ENCODE data around the gene AGRN. TPM values are rescaled to one million over a fixed set of nuclear protein-coding genes. Genes with fewer than 3 reads are reported as not detected.
"Not testable (repeated sequence)": the region's sequence is repeated elsewhere in the genome, so short reads cannot be mapped to it uniquely, and the experiment has no call there.

The AGRN gene
- total RNA-seq, 4 donors from 2014 or later = 17.0 to 31.6 (median 22.6) TPM

GRCh38 chr1:1013922-1014648, 5.8 kb upstream of the AGRN start:
- TF ChIP-seq POLR2A (IDR thresholded peaks at IDR 0.05; ENCODE audit: low read depth) (no peak), POLR2AphosphoS5 (IDR thresholded peaks at IDR 0.05) (no peak), EP300 (IDR thresholded peaks at IDR 0.05) (no peak)
- TF ChIP-seq, protein P1, sequence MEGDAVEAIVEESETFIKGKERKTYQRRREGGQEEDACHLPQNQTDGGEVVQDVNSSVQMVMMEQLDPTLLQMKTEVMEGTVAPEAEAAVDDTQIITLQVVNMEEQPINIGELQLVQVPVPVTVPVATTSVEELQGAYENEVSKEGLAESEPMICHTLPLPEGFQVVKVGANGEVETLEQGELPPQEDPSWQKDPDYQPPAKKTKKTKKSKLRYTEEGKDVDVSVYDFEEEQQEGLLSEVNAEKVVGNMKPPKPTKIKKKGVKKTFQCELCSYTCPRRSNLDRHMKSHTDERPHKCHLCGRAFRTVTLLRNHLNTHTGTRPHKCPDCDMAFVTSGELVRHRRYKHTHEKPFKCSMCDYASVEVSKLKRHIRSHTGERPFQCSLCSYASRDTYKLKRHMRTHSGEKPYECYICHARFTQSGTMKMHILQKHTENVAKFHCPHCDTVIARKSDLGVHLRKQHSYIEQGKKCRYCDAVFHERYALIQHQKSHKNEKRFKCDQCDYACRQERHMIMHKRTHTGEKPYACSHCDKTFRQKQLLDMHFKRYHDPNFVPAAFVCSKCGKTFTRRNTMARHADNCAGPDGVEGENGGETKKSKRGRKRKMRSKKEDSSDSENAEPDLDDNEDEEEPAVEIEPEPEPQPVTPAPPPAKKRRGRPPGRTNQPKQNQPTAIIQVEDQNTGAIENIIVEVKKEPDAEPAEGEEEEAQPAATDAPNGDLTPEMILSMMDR (IDR thresholded peaks at IDR 0.05) = no peak
- peak overlapping the region; percentile 65 to 76 (median 68) for H3K4me3 ChIP-seq
- H3K9me3 ChIP-seq = no peaks in the 10 kb centered on the region
- no peaks in the 10 kb centered on the region for H3K36me3 ChIP-seq
- no peak for DNase-seq (ENCODE audit: extremely low spot score)
- no peaks in the 10 kb centered on the region for H3K27me3 ChIP-seq
- H3K27ac ChIP-seq (replicated peaks in 1 of 4) = peak overlapping the region; percentile 85 to 93 (median 91)
- 41% methylated on average over 5 of the region's 41 CpGs for WGBS
- intact Hi-C loops (cut with DNase I) = no loop called here
- H3K4me1 ChIP-seq = peaks cover 18 to 35% (median 29%) of the 10 kb centered on the region in 4 donors

DNA sequence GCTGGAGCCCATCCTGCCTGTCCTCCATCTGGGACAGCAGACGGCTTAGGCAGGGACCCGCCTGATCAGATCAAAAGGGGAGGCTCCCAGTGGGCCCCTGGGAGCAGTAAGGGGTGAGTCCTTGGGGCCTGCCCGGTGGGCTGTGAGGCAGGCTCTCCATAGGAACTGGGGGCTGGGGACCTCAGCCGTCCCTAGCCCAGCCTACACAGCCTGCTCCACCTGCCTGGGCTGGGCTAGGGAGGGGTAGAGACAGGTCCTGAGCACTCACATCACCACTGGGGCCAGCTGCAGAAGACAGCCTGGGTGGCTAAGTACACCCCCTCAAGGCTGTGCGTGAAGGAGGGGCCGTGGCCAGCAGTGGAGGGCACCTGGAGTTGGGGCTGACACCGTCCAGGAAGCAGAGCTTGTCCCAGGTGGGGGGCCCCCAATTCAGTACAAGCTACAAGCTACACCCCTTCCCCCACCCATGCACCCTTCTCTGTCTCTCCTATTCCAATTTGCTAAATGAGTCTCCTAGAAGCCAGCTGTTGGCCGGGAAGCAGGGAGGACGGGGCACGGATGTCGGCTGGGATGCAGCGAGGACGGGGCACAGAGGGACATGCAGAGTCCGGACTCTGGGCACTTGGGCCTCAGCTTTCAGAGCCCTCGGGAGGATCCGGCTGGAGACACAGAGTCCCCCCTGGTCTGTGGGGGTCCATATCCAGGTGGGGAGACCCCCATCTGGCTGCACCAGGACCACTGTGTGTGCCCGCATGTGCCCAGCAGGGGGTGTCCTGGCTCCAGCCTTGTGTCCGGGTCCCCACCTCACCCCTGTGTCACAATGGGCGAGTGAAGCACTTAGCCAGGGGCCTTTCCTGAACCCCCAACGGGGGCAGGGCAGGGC, 4.9 kb upstream of the AGRN start:
- Histone ChIP-seq H3K36me3 (no peaks in the 10 kb centered on the region), H3K27me3 (no peaks in the 10 kb centered on the region), H3K27ac (replicated peaks in 1 of 4) (peak overlapping the region; percentile 85 to 93 (median 91)), H3K4me3 (peak overlapping the region in 2 of 4 donors; percentile 65 to 66), H3K9me3 (no peaks in the 10 kb centered on the region), H3K4me1 (peaks cover 18 to 36% (median 31%) of the 10 kb centered on the region in 4 donors)
- intact Hi-C loops (cut with DNase I) = no loop called here
- TF ChIP-seq EP300 (IDR thresholded peaks at IDR 0.05) = no peak
- TF ChIP-seq, protein P1 (IDR thresholded peaks at IDR 0.05) = peak in 2 of 3 experiments; percentile 16 to 30
- no peak for DNase-seq (ENCODE audit: extremely low spot score)
- WGBS = 86% methylated on average over 16 of the region's 20 CpGs

- 81% methylated on average over 14 of the region's 17 CpGs for WGBS
- H3K4me3 ChIP-seq; DNase-seq (ENCODE audit: extremely low spot score); H3K27me3 ChIP-seq; intact Hi-C loops (cut with DNase I); H3K36me3 ChIP-seq; H3K27ac ChIP-seq (replicated peaks in 1 of 4); H3K9me3 ChIP-seq: not testable (repeated sequence)
- H3K4me1 ChIP-seq = peaks cover 32 to 59% (median 48%) of the 10 kb centered on the region in 4 donors
These were observed 2.3 kb upstream of the AGRN start for GRCh38 chr1:1017397-1018320.

DNA sequence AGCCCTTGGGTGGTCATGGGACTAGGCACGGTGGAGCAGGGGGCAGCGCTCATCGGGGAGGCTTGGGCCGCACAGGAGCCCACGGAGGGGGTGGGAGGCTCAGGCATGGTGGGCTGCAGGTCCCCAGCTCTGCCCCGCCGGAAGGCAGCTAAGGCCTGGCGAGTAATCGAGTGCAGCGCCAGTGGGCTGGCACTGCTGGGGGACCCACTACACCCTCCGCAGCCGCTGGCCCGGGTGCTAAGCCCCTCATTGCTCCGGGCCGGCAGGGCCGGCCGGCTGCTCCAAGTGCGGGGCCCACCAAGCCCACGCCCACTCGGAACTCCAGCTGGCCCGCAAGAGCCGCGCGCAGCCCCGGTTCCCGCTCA, 1.6 kb upstream of the AGRN start:
- H3K9me3 ChIP-seq; intact Hi-C loops (cut with DNase I); H3K27ac ChIP-seq (replicated peaks in 1 of 4); DNase-seq (ENCODE audit: extremely low spot score); H3K27me3 ChIP-seq; H3K4me3 ChIP-seq; H3K36me3 ChIP-seq: not testable (repeated sequence)
- 70% methylated on average over 2 of the region's 26 CpGs for WGBS
- H3K4me1 ChIP-seq = peaks cover 30 to 61% (median 46%) of the 10 kb centered on the region in 4 donors

- Histone ChIP-seq H3K9me3 (no peaks in the 10 kb centered on the region), H3K27me3 (no peaks in the 10 kb centered on the region), H3K27ac (replicated peaks in 1 of 4) (peak overlapping the region; percentile 93 to 96 (median 96)), H3K36me3 (no peaks in the 10 kb centered on the region), H3K4me3 (peak overlapping the region; percentile 80 to 90 (median 84)), H3K4me1 (peaks cover 27 to 62% (median 44%) of the 10 kb centered on the region in 4 donors)
- WGBS = 12% methylated on average over 9 of the region's 91 CpGs
- TF ChIP-seq EP300 (IDR thresholded peaks at IDR 0.05) = no peak
- TF ChIP-seq, protein P1 (IDR thresholded peaks at IDR 0.05) = peak; percentile 55 to 75 (median 64)
- TF ChIP-seq POLR2A (IDR thresholded peaks at IDR 0.05; ENCODE audit: low read depth) = no peak
- no peak for TF ChIP-seq POLR2AphosphoS5 (IDR thresholded peaks at IDR 0.05)
- intact Hi-C loops (cut with DNase I) = no loop called here
- no peak for DNase-seq (ENCODE audit: extremely low spot score)
These were observed 559 bp upstream of the AGRN start for GRCh38 chr1:1019122-1019999.

Measured in esophagus muscularis mucosa (tissue), 4 donors.